ENCODE results near the gene TNRC6A.

DNA sequence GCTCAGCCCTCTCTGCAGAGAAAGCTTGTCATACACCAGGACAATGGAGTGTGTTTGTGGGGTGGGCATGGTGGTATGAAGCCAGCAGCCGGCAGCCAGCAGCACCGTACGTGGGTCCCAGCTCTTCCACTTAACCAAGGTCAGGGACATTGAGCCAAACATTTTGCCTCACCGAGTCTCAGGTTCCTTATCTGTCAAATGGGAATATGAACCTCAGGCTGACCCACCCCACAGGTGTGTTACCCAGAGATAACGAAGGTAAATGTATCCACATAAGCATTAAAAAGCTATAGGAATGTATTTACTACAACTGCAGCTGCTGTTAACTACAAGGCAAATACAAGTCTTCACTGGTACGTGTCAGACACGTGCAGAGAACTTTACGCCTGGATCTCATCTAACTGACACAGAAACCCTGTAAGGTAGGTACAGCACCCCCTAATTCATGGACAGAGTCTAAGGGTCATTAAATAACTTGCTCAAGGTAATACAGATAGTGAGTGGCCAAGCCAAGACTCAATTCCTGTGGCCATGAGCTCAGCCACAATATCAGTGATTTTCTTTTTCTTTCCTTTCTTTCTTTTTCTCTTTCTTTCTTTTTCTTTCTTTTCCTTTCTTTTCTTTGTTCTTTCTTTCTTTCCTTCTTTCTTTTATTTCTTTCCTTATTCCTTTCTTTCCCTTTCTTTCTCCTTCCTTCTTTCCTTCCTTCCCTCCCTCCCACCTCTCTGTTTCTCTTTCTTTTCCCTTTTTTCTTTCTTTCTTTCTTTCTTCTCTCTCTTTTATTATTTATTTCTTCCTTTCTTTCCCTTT lies 117.3 kb downstream of the TNRC6A start:
- TF ChIP-seq, protein P1, sequence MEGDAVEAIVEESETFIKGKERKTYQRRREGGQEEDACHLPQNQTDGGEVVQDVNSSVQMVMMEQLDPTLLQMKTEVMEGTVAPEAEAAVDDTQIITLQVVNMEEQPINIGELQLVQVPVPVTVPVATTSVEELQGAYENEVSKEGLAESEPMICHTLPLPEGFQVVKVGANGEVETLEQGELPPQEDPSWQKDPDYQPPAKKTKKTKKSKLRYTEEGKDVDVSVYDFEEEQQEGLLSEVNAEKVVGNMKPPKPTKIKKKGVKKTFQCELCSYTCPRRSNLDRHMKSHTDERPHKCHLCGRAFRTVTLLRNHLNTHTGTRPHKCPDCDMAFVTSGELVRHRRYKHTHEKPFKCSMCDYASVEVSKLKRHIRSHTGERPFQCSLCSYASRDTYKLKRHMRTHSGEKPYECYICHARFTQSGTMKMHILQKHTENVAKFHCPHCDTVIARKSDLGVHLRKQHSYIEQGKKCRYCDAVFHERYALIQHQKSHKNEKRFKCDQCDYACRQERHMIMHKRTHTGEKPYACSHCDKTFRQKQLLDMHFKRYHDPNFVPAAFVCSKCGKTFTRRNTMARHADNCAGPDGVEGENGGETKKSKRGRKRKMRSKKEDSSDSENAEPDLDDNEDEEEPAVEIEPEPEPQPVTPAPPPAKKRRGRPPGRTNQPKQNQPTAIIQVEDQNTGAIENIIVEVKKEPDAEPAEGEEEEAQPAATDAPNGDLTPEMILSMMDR (IDR thresholded peaks at IDR 0.05), result no peak
- TF ChIP-seq POLR2A (IDR thresholded peaks at IDR 0.05) (no peak), EP300 (IDR thresholded peaks at IDR 0.05) (no peak)

Measured in upper lobe of left lung (tissue), 4 donors.